Stomach smooth muscle (tissue), 2 donors: ENCODE results near the gene TCIRG1.

Experiments used
- H3K27ac ChIP-seq: one replicate; pipeline ENCODE4 v1.7.0; 2013; ENCODE audit warnings: mild to moderate bottlenecking, low read length, inconsistent platforms
- H3K27me3 ChIP-seq, 2 donors: one replicate each; pipeline ENCODE4 v1.7.0; 2013; ENCODE audit warnings: low read length in 2 of 2; ENCODE audit not compliant: insufficient read depth in 2 of 2, control insufficient read depth in 1 of 2
- H3K36me3 ChIP-seq, 2 donors: one replicate each; pipeline ENCODE4 v1.7.0; 2013; ENCODE audit warnings: low read length in 2 of 2; ENCODE audit not compliant: control insufficient read depth in 2 of 2, insufficient read depth in 2 of 2
- H3K4me1 ChIP-seq: one replicate; pipeline ENCODE4 v1.7.0; 2013; ENCODE audit warnings: low read length; ENCODE audit not compliant: control insufficient read depth, insufficient read depth
- H3K4me3 ChIP-seq, 2 donors: one replicate each; pipeline ENCODE4 v1.7.0; 2013; ENCODE audit warnings: low read length in 2 of 2
- H3K9ac ChIP-seq, 2 donors: one replicate each; pipeline ENCODE4 v1.7.0; 2013; ENCODE audit warnings: low read length in 2 of 2, mild to moderate bottlenecking in 1 of 2
- H3K9me3 ChIP-seq, 2 donors: one replicate each; pipeline ENCODE4 v1.7.0; 2013; ENCODE audit warnings: low read length in 2 of 2; ENCODE audit not compliant: control insufficient read depth in 2 of 2
- donor health status: healthy.
- donor health status: Pancreatic carcinoma.

TCIRG1 gene

DNA sequence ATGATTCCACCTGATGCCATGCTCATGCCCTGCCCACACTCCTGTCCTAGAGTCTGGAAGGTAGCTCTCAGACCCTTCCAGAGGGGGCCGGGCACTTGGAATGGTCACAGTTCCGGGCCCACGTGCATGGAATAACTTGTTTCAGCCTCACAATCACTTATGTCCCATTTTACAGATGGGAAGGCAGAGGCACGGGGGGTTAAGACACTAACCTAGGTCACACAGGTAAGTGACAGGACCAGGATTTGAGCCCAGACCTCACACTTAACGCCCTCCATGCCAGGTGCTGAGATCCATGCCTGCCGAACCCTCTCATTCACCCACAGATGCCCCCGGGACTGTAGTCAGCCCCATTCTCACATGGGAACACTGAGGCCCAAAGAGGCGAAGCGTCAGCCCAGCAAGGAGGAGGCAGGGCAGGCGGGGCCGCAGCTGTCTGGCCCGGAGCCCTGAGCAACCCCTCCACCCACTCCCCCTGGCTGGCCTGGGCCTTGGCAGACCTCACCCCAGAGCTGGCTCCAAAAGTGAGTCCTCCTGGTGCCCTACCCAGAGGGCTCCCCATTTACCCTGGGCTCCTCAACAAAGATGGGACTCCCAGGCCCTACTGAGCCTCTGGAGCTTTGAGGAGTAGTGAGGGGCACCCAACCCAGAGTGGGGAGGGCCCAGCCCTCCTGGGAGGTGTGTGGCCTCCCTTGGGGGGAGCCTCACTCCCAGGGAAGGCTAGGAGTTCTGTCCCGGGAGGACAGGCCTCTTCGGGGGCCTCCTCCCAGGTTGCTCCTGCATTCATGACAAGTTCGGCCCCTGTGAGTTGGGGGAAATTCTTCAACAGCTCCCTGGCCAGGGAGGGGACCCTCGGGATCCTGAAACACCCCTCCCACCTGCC lies 31.1 kb upstream of the TCIRG1 start:
- H3K27ac ChIP-seq = no peak overlapping the region
- H3K27me3 ChIP-seq = peaks cover 0 to 10% of the 10 kb centered on the region in 2 donors
- H3K9me3 ChIP-seq = no peaks in the 10 kb centered on the region
- H3K36me3 ChIP-seq = no peaks in the 10 kb centered on the region
- no peak overlapping the region for H3K4me3 ChIP-seq
- no peak overlapping the region for H3K9ac ChIP-seq
- H3K4me1 ChIP-seq = peaks cover 35% of the 10 kb centered on the region

DNA sequence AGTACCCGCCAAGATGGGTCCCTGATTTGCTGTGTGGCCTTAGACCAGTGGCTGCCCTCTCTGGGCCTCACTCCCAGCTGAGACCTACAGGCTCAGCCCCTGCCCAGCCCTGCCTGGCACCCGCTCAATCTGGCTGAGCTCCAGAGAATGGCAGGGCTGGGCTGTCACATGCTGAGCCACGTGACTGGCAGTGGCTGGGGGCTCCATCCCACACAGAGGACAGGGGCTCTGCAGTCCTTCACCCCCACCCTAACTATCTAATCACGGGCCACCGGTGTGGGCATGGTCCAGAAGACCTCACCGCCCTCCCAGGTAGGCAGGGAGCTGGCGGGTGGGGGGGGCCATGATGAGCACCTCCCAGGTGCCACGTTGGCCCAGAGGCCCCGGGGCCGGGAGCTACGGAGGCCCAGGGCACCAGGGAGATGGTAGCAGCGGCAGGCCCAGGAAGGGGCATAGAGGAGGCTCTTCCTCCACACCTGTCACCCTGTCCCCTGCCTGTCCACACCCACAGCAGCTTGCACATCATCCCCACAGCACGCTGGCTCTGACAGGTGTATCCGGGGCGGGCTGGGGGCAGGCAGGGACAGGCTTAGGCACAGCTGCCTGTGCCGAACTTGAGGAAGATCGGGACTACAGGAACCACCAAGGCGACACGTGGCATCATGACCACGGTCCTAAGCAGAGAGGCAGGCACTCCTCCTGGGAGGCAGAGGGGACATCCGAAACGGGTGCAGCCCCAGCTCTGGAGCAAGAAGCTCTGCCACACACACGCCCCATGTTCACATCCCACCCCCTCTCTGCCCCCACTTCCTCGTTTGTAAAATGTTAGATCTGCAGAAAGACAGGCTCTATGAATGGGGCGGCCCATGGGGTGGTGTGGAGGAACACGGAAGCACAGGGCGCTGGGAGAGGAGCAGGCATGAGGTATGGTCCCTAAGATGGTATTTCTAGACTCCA lies 30.2 kb upstream of the TCIRG1 start:
- Histone ChIP-seq H3K4me3 (no peak overlapping the region), H3K36me3 (no peaks in the 10 kb centered on the region), H3K9me3 (no peaks in the 10 kb centered on the region), H3K27me3 (peaks cover 0 to 10% of the 10 kb centered on the region in 2 donors), H3K4me1 (peaks cover 32% of the 10 kb centered on the region), H3K27ac (no peak overlapping the region), H3K9ac (no peak overlapping the region)

- Histone ChIP-seq H3K9me3 (no peaks in the 10 kb centered on the region), H3K27me3 (peaks cover 0 to 5% of the 10 kb centered on the region in 2 donors), H3K9ac (peak overlapping the region in 1 of 2 donors; percentile 21), H3K36me3 (no peaks in the 10 kb centered on the region), H3K4me3 (peak overlapping the region in 1 of 2 donors; percentile 68), H3K4me1 (peaks cover 33% of the 10 kb centered on the region), H3K27ac (peak overlapping the region; percentile 74)
Measured at GRCh38 chr11:68009391-68010089, 29.3 kb upstream of the TCIRG1 start.

DNA sequence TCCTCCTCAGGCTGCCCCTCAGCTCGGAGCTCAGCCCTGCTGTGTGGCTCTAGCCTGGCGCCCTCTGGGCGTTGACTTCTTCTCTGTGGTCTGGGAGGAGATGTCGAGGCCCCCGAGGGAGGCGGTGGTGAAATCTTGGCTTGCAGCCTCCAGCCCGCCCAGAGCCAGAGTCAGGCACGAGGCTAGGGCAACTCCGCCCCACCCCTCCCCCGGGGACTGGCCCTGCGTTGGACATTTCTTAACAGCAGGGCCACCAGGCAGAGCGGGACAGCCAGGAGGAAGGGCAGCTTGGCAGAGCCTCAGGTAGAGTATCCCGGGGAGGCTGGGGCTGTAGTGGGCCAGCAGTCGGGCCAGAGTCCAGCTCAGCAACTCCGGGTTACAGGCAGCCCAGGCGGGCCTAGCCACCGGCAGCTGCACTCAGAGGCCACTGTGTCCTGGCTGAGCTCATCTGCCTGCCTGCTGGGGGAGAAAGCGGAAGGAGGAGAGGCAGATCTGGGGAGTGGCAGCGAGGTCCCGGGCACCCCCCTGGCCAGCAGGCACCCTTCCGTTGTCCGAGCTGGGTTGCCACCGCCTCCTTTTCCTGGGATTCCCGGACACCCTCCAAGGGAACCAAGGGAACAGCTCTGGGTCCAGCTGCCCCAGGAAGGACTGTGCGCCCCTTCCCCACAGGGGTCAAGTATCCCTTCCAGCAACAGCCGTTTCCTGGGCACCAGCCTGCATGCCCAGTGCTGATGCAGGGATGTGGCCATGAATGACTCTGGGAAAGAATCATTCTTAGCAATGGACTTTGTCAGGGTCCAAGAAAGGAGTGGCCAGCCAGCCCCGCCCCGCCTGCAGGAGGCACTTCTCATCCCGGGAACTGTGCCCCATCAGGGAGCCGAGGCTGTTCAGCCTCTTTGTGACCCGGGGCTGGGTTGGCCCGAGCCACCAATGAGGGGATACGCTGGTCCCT lies 28.5 kb upstream of the TCIRG1 start, which contains the start of gene ALDH3B1:
Gene ALDH3B1 (plus strand): TSS at position 238 of the 952 bp plus-strand sequence. CDS start 4,971 bp downstream, outside the sequence.
- Histone ChIP-seq H3K4me1 (peaks cover 36% of the 10 kb centered on the region), H3K27me3 (no peaks in the 10 kb centered on the region), H3K36me3 (no peaks in the 10 kb centered on the region), H3K27ac (peak within 1 kb of the TSS; percentile 74), H3K9me3 (no peaks in the 10 kb centered on the region), H3K4me3 (peak within 1 kb of the TSS in 1 of 2 donors; percentile 68), H3K9ac (peak within 1 kb of the TSS; percentile 28 to 58)

GRCh38 chr11:68011051-68011943 lies 27.5 kb upstream of the TCIRG1 start:
- Histone ChIP-seq H3K4me3 (peak overlapping the region in 1 of 2 donors; percentile 68), H3K27me3 (no peaks in the 10 kb centered on the region), H3K9me3 (no peaks in the 10 kb centered on the region), H3K4me1 (peaks cover 36% of the 10 kb centered on the region), H3K9ac (peak overlapping the region; percentile 28 to 58), H3K27ac (peak overlapping the region; percentile 74), H3K36me3 (no peaks in the 10 kb centered on the region)

DNA sequence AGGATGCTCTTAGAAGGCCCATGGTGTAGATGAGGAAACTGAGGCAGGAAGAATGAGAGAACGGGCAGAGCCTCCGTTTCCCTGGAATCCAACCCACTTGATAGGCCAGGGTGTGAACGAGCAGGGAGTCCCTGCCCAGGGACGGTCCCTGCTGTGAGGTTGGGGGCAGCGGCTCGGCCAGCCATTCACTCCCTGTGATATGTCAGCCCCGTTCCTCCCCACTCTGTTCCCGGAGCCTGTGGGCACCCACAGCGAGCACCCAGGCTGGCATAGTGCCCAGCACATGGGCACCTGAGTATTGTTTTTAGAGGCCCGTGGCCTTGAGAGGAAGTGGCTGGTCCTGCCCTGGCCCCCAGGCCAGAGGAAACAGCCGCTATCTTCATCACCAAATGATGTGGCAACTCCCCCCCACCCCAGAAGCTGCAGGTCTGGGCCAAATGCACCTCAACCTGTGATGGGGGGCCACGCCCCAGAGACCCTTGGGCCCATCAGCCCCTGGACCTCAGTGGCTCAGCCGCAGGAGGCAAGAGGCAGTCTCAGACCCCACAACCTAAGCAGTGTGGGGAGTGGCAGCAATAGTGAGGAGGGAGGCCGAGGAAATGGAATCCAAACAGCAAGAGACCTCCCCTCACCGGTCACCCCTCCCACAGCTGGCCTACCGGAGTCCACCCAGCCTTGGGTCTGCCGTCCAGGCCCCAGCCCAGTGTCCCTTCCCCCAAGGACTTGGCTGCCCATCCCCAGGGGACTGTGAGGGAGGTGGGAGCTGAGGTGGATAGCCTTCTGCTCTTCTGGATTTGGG lies 26.6 kb upstream of the TCIRG1 start:
- no peaks in the 10 kb centered on the region for H3K36me3 ChIP-seq
- no peak overlapping the region for H3K27ac ChIP-seq
- peaks cover 36% of the 10 kb centered on the region for H3K4me1 ChIP-seq
- no peaks in the 10 kb centered on the region for H3K9me3 ChIP-seq
- H3K27me3 ChIP-seq = no peaks in the 10 kb centered on the region
- H3K9ac ChIP-seq = no peak overlapping the region
- H3K4me3 ChIP-seq = no peak overlapping the region

DNA sequence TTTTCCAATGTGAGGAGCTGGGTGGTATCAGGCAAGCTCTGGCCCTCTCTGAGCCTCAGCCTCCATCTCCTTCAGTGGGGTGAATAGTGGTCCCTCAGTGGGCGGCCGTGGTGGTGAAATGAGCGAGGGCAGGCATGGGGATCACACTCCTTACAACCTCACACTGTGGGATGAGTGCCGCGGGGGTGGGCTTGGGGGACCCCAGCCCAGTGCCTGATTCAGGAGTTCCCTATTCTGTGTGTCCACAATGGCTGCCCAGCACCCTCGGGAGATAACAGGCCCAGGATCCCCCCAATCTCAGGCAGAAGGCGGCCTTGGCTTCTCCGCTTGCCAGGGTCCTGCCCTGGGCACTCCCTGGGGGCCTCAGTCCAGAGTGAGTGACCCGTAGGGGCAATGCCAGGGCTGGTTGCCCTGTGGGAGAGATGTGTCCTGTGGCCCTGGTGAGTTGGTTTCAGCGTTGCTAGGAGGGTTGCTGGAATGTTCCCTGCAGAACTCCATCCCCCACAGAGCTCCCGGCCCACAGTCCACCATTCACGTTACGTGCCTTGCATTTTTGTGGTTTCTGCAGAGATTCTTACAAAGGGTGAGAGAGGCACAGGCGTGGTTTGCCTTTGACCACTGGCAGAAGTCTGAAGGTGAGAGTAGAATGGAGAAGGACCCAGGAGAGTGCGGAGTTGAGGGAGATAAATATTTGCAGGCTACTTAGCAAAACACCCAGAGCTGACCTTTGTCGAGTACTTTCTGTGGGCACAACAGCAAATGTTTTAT lies 25.8 kb upstream of the TCIRG1 start:
- Histone ChIP-seq H3K36me3 (no peaks in the 10 kb centered on the region), H3K4me1 (peaks cover 36% of the 10 kb centered on the region), H3K9me3 (no peaks in the 10 kb centered on the region), H3K9ac (no peak overlapping the region), H3K4me3 (no peak overlapping the region), H3K27me3 (no peaks in the 10 kb centered on the region), H3K27ac (no peak overlapping the region)

GRCh38 chr11:68013611-68014156 lies 25.1 kb upstream of the TCIRG1 start:
- Histone ChIP-seq H3K27me3 (no peaks in the 10 kb centered on the region), H3K4me1 (peaks cover 35% of the 10 kb centered on the region), H3K36me3 (no peaks in the 10 kb centered on the region), H3K9me3 (no peaks in the 10 kb centered on the region), H3K4me3 (no peak overlapping the region), H3K9ac (no peak overlapping the region), H3K27ac (no peak overlapping the region)
